GM18502 (cell line): ENCODE measurements around the gene PERM1.

ENCODE experiments used
- ATAC-seq: cut with Tn5 transposase; IDR thresholded peaks from one replicate; pipeline ENCODE4 v1.9.1; 2021; ENCODE audit warnings: mild to moderate bottlenecking; ENCODE audit not compliant: unreplicated experiment, poor library complexity

Gene PERM1

GRCh38 chr1:937521-937920, 44.4 kb downstream of the PERM1 start:
- no peak for ATAC-seq

GRCh38 chr1:936348-937264, 45.3 kb downstream of the PERM1 start:
- no peak for ATAC-seq

- ATAC-seq, result no peak
Measured at GRCh38 chr1:935751-936231, 46.1 kb downstream of the PERM1 start.

- no peak for ATAC-seq
Measured at GRCh38 chr1:934991-935750, 46.7 kb downstream of the PERM1 start.

GRCh38 chr1:933603-933940, 48.3 kb downstream of the PERM1 start:
- ATAC-seq, result no peak

- ATAC-seq, result no peak
Measured at GRCh38 chr1:932776-933602, 48.9 kb downstream of the PERM1 start.

GRCh38 chr1:932173-932510, 49.8 kb downstream of the PERM1 start:
- no peak for ATAC-seq

GRCh38 chr1:931380-932172, 50.3 kb downstream of the PERM1 start:
- ATAC-seq, result no peak

- no peak for ATAC-seq
Measured at GRCh38 chr1:930633-931138, 51.2 kb downstream of the PERM1 start.

GRCh38 chr1:929712-930632, 51.9 kb downstream of the PERM1 start:
- no peak for ATAC-seq

GRCh38 chr1:928825-929661, 52.9 kb downstream of the PERM1 start:
- no peak for ATAC-seq

GRCh38 chr1:927748-928147, 54.1 kb downstream of the PERM1 start:
- no peak for ATAC-seq

GRCh38 chr1:927234-927633, 54.7 kb downstream of the PERM1 start:
- no peak for ATAC-seq

GRCh38 chr1:925561-926421, 56.1 kb downstream of the PERM1 start:
- ATAC-seq, result no peak
